Astrocyte (in vitro differentiated cells and primary cell): ENCODE data around the gene ABCC1. TPM values are rescaled to one million over a fixed set of nuclear protein-coding genes. Genes with fewer than 3 reads are reported as not detected.
A peak's percentile ranks its signal among the peaks of the same experiment; 100 is the strongest.

Experiments used
- DNase-seq: peaks from one replicate; pipeline ENCODE4 v3.0.0-alpha.2; 2010; ENCODE audit warnings: low read depth
- FAIRE-seq: peaks from 2 replicates; lab custom pipeline; 2011; peaks lifted over from hg19 to GRCh38; lab: Jason Lieb, UNC
- H2AFZ ChIP-seq: 2 replicates; pipeline ENCODE4 v1.6.0; 2012; ENCODE audit warnings: low read depth, low read length, inconsistent platforms
- H3K27ac ChIP-seq: 2 replicates; pipeline ENCODE4 v1.5.1; 2011; ENCODE audit warnings: low read depth, low read length, inconsistent platforms
- H3K27me3 ChIP-seq: 2 replicates; pipeline ENCODE4 v1.6.0; 2011; ENCODE audit warnings: low read length, inconsistent platforms; ENCODE audit not compliant: insufficient read depth
- H3K36me3 ChIP-seq: 2 replicates; pipeline ENCODE4 v1.5.1; 2011; ENCODE audit warnings: low read length, inconsistent platforms; ENCODE audit not compliant: insufficient read depth
- H3K4me1 ChIP-seq: 2 replicates; pipeline ENCODE4 v1.5.1; 2011; ENCODE audit warnings: low read length, inconsistent platforms; ENCODE audit not compliant: insufficient read depth
- H3K4me2 ChIP-seq: 2 replicates; pipeline ENCODE4 v1.6.0; 2012; ENCODE audit warnings: low read length, inconsistent platforms
- H3K4me3 ChIP-seq: 2 replicates; pipeline ENCODE4 v1.5.1; 2011; ENCODE audit warnings: low read depth, mild to moderate bottlenecking, low read length, inconsistent platforms; ENCODE audit not compliant: insufficient read depth
- H3K79me2 ChIP-seq: 2 replicates; pipeline ENCODE4 v1.6.0; 2012; ENCODE audit warnings: mild to moderate bottlenecking, low read length, inconsistent platforms; ENCODE audit not compliant: insufficient read depth
- H3K9ac ChIP-seq: 2 replicates; pipeline ENCODE4 v1.6.0; 2012; ENCODE audit warnings: mild to moderate bottlenecking, low read length, inconsistent platforms
- H3K9me3 ChIP-seq: 2 replicates; pipeline ENCODE4 v1.5.1; 2012; ENCODE audit warnings: low read depth, mild to moderate bottlenecking, low read length, inconsistent platforms; ENCODE audit not compliant: insufficient read depth
- H4K20me1 ChIP-seq: 2 replicates; pipeline ENCODE4 v1.6.0; 2012; ENCODE audit warnings: low read length, inconsistent platforms; ENCODE audit not compliant: insufficient read depth
- H3K27ac Mint-ChIP-seq: one replicate; pipeline ENCODE4 v1.8.0; 2021; ENCODE audit warnings: mild to moderate bottlenecking, mixed read lengths; ENCODE audit not compliant: unreplicated experiment
- H3K27me3 Mint-ChIP-seq: one replicate; pipeline ENCODE4 v1.8.0; 2021; ENCODE audit warnings: low read depth, mixed read lengths; ENCODE audit not compliant: unreplicated experiment
- H3K36me3 Mint-ChIP-seq: one replicate; pipeline ENCODE4 v1.8.0; 2021; ENCODE audit warnings: low read depth, mixed read lengths; ENCODE audit not compliant: unreplicated experiment
- H3K4me1 Mint-ChIP-seq: one replicate; pipeline ENCODE4 v1.8.0; 2021; ENCODE audit warnings: low read depth, mixed read lengths; ENCODE audit not compliant: unreplicated experiment
- H3K4me3 Mint-ChIP-seq: one replicate; pipeline ENCODE4 v1.8.0; 2021; ENCODE audit warnings: mild to moderate bottlenecking, moderate library complexity, mixed read lengths; ENCODE audit not compliant: unreplicated experiment
- H3K9me3 Mint-ChIP-seq: one replicate; pipeline ENCODE4 v1.8.0; 2021; ENCODE audit warnings: mild to moderate bottlenecking, mixed read lengths; ENCODE audit not compliant: unreplicated experiment
- EZH2 ChIP-seq: IDR thresholded peaks from 2 replicates; pipeline ENCODE4 v1.6.1; 2012; ENCODE audit warnings: mild to moderate bottlenecking, low read length, inconsistent platforms; ENCODE audit not compliant: insufficient read depth
- total RNA-seq: library from RNA; stranded (reverse); gene quantifications from 2 replicates; pipeline ENCODE4 v1.2.1, GENCODE V29; 2021
- TF ChIP-seq, protein P1 (sequence below): IDR thresholded peaks from 2 replicates; pipeline ENCODE4 v1.5.1; 2011; ENCODE audit warnings: low read depth, mild to moderate bottlenecking, inconsistent platforms, low read length, moderate library complexity; ENCODE audit not compliant: insufficient read depth

ABCC1 gene
- total RNA-seq, 1 donor from 2014 or later, result 42.1 TPM

DNA sequence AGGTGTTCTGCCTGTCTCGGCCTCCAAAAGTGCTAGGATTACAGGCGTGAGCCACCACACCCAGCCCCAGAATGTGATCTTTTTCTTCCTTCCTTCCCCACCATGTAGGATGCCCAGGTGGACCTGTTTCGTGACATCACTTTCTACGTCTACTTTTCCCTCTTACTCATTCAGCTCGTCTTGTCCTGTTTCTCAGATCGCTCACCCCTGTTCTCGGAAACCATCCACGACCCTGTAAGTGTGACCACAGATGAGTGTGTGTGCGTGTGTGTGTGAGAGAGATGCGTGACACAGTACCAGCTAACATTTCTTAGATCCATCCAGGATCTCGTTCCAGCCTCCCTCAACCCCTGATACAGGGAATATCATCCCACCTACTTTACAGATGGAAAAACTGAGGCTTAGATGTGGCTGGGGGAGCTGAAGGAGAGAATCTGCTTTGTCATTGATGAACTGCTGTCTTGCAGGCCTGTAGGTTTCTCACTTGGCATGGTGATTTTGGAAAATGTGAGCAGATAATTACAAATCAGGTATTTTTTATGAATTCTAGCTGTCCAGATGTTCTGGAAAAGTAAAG lies 67.1 kb downstream of the ABCC1 start:
- H3K27ac ChIP-seq, result no peak overlapping the region

DNA sequence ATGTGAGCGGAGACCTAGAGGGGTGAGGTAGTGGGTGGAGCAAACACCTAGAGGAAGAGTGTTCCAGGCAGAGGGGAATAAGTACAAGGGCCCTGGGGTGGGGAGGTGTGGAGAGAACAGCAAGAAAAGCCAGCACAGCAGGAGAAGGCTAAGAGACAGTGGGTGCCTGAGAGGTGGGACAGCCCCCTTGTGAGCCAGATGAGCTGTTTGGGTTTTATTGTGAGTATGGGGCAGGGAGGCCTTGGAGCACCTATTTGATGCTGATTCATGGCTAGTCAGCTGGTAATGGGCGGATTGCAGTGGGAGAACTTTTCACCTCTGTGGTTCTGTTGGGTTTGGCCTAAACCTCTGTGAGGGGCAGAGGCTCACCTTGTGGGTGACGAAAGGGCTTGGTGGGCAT lies 68.4 kb downstream of the ABCC1 start:
- Histone ChIP-seq H4K20me1 (peaks cover 19% of the 10 kb centered on the region), H3K27me3 (no peaks in the 10 kb centered on the region), H3K9me3 (no peaks in the 10 kb centered on the region), H3K4me1 (peaks cover 30% of the 10 kb centered on the region), H3K4me3 (no peak overlapping the region), H3K79me2 (peaks cover 8% of the 10 kb centered on the region), H2AFZ (no peak overlapping the region), H3K36me3 (peaks cover 16% of the 10 kb centered on the region), H3K4me2 (no peak overlapping the region), H3K27ac (no peak overlapping the region), H3K9ac (no peak overlapping the region)
- Mint-ChIP-seq H3K4me3 (no peak overlapping the region), H3K9me3 (no peaks in the 10 kb centered on the region), H3K27ac (peak overlapping the region; percentile 26), H3K36me3 (peaks cover 31% of the 10 kb centered on the region), H3K4me1 (peaks cover 20% of the 10 kb centered on the region), H3K27me3 (no peaks in the 10 kb centered on the region)
- FAIRE-seq (no peak), DNase-seq (no peak)
- no peak for TF ChIP-seq EZH2
- TF ChIP-seq, protein P1, sequence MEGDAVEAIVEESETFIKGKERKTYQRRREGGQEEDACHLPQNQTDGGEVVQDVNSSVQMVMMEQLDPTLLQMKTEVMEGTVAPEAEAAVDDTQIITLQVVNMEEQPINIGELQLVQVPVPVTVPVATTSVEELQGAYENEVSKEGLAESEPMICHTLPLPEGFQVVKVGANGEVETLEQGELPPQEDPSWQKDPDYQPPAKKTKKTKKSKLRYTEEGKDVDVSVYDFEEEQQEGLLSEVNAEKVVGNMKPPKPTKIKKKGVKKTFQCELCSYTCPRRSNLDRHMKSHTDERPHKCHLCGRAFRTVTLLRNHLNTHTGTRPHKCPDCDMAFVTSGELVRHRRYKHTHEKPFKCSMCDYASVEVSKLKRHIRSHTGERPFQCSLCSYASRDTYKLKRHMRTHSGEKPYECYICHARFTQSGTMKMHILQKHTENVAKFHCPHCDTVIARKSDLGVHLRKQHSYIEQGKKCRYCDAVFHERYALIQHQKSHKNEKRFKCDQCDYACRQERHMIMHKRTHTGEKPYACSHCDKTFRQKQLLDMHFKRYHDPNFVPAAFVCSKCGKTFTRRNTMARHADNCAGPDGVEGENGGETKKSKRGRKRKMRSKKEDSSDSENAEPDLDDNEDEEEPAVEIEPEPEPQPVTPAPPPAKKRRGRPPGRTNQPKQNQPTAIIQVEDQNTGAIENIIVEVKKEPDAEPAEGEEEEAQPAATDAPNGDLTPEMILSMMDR, result no peak

More for the DNA sequence above, 67.1 kb downstream of the ABCC1 start:
- no peak for TF ChIP-seq EZH2
- TF ChIP-seq, protein P1, result no peak
- Histone ChIP-seq H3K27me3 (no peaks in the 10 kb centered on the region), H2AFZ (no peak overlapping the region), H3K36me3 (peaks cover 13% of the 10 kb centered on the region), H3K4me1 (peaks cover 17% of the 10 kb centered on the region), H3K4me2 (no peak overlapping the region), H3K9ac (no peak overlapping the region), H4K20me1 (peaks cover 23% of the 10 kb centered on the region), H3K79me2 (peaks cover 8% of the 10 kb centered on the region), H3K4me3 (no peak overlapping the region), H3K9me3 (no peaks in the 10 kb centered on the region)
- H3K4me3 Mint-ChIP-seq, result no peak overlapping the region
- FAIRE-seq, result no peak
- no peaks in the 10 kb centered on the region for H3K27me3 Mint-ChIP-seq
- no peaks in the 10 kb centered on the region for H3K9me3 Mint-ChIP-seq
- H3K27ac Mint-ChIP-seq, result no peak overlapping the region
- no peak for DNase-seq
- H3K36me3 Mint-ChIP-seq, result peaks cover 31% of the 10 kb centered on the region
- peaks cover 9% of the 10 kb centered on the region for H3K4me1 Mint-ChIP-seq

DNA sequence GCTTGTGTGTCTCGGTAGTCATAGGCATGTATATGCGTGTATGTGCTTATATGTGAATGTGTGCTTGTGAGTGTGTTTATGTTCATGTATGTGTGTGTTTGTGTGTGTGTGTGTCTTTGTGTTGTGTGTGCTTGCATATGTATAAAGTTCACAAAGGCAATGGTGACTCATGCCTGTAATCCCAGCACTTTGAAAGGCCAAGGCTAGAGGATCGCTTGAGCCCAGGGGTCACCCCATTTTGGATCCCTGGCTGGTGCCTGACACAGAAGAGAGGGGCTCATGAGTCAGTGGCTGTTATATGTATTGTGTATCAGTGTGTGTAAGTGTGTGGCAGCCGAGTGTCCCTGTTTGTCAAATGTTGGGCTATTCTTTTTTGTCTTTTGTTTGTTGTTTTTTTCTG lies 69.3 kb downstream of the ABCC1 start:
- no peaks in the 10 kb centered on the region for H3K9me3 Mint-ChIP-seq
- H3K4me3 Mint-ChIP-seq, result no peak overlapping the region
- peaks cover 13% of the 10 kb centered on the region for H3K36me3 ChIP-seq
- no peak overlapping the region for H3K27ac ChIP-seq
- TF ChIP-seq, protein P1, result no peak
- TF ChIP-seq EZH2, result no peak
- peaks cover 27% of the 10 kb centered on the region for H3K4me1 Mint-ChIP-seq
- no peak overlapping the region for H3K4me3 ChIP-seq
- H3K9me3 ChIP-seq, result no peaks in the 10 kb centered on the region
- peaks cover 33% of the 10 kb centered on the region for H3K4me1 ChIP-seq
- H3K27me3 Mint-ChIP-seq, result no peaks in the 10 kb centered on the region
- H3K27ac Mint-ChIP-seq, result no peak overlapping the region
- H3K9ac ChIP-seq, result no peak overlapping the region
- peaks cover 19% of the 10 kb centered on the region for H4K20me1 ChIP-seq
- H3K36me3 Mint-ChIP-seq, result peaks cover 31% of the 10 kb centered on the region
- DNase-seq, result no peak
- peaks cover 8% of the 10 kb centered on the region for H3K79me2 ChIP-seq
- FAIRE-seq, result no peak
- H2AFZ ChIP-seq, result no peak overlapping the region
- no peak overlapping the region for H3K4me2 ChIP-seq
- no peaks in the 10 kb centered on the region for H3K27me3 ChIP-seq
